KMS-11 (cell line): ENCODE data around the gene ZNF227.
"Not testable (repeated sequence)": the region's sequence is repeated elsewhere in the genome, so short reads cannot be mapped to it uniquely, and the experiment has no call there.

Experiments
- H2AFZ ChIP-seq: fragments of 200-600 bp; sonication (generic); 2 replicates; pipeline ENCODE4 v1.6.1; 2016; ENCODE audit warnings: antibody characterized with exemption, mixed run types, low read depth
- H3K27ac ChIP-seq: fragments of 200-600 bp; sonication (generic); 2 replicates; pipeline ENCODE4 v1.6.1; 2016; ENCODE audit warnings: mild to moderate bottlenecking, mixed run types
- H3K27me3 ChIP-seq: fragments of 200-600 bp; sonication (generic); 2 replicates; pipeline ENCODE4 v1.6.1; 2017; ENCODE audit warnings: mild to moderate bottlenecking, low read depth, mixed run types, moderate library complexity; ENCODE audit not compliant: insufficient read depth
- H3K36me3 ChIP-seq: fragments of 200-600 bp; sonication (generic); 2 replicates; pipeline ENCODE4 v1.6.1; 2017; ENCODE audit warnings: mild to moderate bottlenecking, mixed run types; ENCODE audit not compliant: insufficient read depth
- H3K4me1 ChIP-seq: fragments of 200-600 bp; sonication (generic); 2 replicates; pipeline ENCODE4 v1.6.1; 2016; ENCODE audit warnings: mild to moderate bottlenecking, low read depth, mixed run types; ENCODE audit not compliant: poor library complexity, severe bottlenecking
- H3K4me2 ChIP-seq: fragments of 200-600 bp; sonication (generic); 2 replicates; pipeline ENCODE4 v1.7.0; 2016; ENCODE audit warnings: mild to moderate bottlenecking, mixed run types
- H3K4me3 ChIP-seq: fragments of 200-600 bp; sonication (generic); IDR thresholded peaks from 2 replicates; pipeline ENCODE4 v1.6.1; 2017; ENCODE audit warnings: low read depth, low read length, mixed read lengths; ENCODE audit not compliant: insufficient read depth
- H3K79me2 ChIP-seq: fragments of 200-600 bp; sonication (generic); 2 replicates; pipeline ENCODE4 v1.6.1; 2016; ENCODE audit warnings: low read depth, mixed run types; ENCODE audit not compliant: insufficient read depth
- H3K9ac ChIP-seq: fragments of 200-600 bp; sonication (generic); 2 replicates; pipeline ENCODE4 v1.6.1; 2016; ENCODE audit warnings: mild to moderate bottlenecking, mixed run types
- H4K20me1 ChIP-seq: fragments of 200-600 bp; sonication (generic); 2 replicates; pipeline ENCODE4 v1.6.1; 2016; ENCODE audit warnings: mild to moderate bottlenecking, mixed run types; ENCODE audit not compliant: insufficient read depth
- CTCF ChIP-seq: fragments of 200-600 bp; sonication (generic); conservative IDR thresholded peaks from 2 replicates; pipeline ENCODE4 v1.6.1; 2017; ENCODE audit warnings: low read depth, mild to moderate bottlenecking, antibody characterized with exemption, low read length, moderate library complexity, mixed read lengths

The ZNF227 gene

GRCh38 chr19:44212250-44212865 lies at the start of gene ZNF227:
ZNF227 (plus strand) TSS chr19:44212532; CDS start chr19:44217793, 5,261 bp downstream.
- Histone ChIP-seq H3K27ac (peak within 1 kb of the TSS; percentile 57), H4K20me1 (no peaks in the 10 kb centered on the region), H3K4me3 (no peak within 1 kb of the TSS), H3K4me1 (peaks cover 10% of the 10 kb centered on the region), H3K9ac (peak within 1 kb of the TSS; percentile 77), H2AFZ (peak within 1 kb of the TSS; percentile 98), H3K27me3 (no peaks in the 10 kb centered on the region), H3K4me2 (peak within 1 kb of the TSS; percentile 73), H3K36me3 (peaks cover 9% of the 10 kb centered on the region), H3K79me2 (peaks cover 18% of the 10 kb centered on the region; the same call in 1 of the 2 replicates)
- no peak for TF ChIP-seq CTCF

GRCh38 chr19:44163789-44164188 lies 48.5 kb upstream of the ZNF227 start:
- Histone ChIP-seq H2AFZ (peak overlapping the region; percentile 89; the same call in 1 of the 2 replicates), H3K36me3 (peaks cover 10% of the 10 kb centered on the region; the same call in 1 of the 2 replicates), H3K79me2 (no peaks in the 10 kb centered on the region), H3K27me3 (no peaks in the 10 kb centered on the region), H3K9ac (no peak overlapping the region), H3K4me2 (no peak overlapping the region), H3K27ac (no peak overlapping the region), H3K4me1 (peaks cover 10% of the 10 kb centered on the region), H3K4me3 (no peak overlapping the region), H4K20me1 (no peaks in the 10 kb centered on the region)
- TF ChIP-seq CTCF, result no peak

- Histone ChIP-seq H3K27me3 (no peaks in the 10 kb centered on the region), H3K4me1 (peaks cover 10% of the 10 kb centered on the region), H4K20me1 (no peaks in the 10 kb centered on the region), H3K36me3 (peaks cover 10% of the 10 kb centered on the region; the same call in 1 of the 2 replicates), H3K27ac (no peak overlapping the region), H3K9ac (no peak overlapping the region), H3K4me3 (no peak overlapping the region), H2AFZ (peak overlapping the region; percentile 89), H3K79me2 (no peaks in the 10 kb centered on the region), H3K4me2 (peak overlapping the region; percentile 36; the same call in 1 of the 2 replicates)
- no peak for TF ChIP-seq CTCF
These were observed 48.0 kb upstream of the ZNF227 start for GRCh38 chr19:44164327-44164672.

- no peak within 1 kb of the TSS for H3K4me3 ChIP-seq
- H4K20me1 ChIP-seq, result no peaks in the 10 kb centered on the region
These were observed 47.4 kb upstream of the ZNF227 start, which contains the start of gene ZNF226 for GRCh38 chr19:44164673-44165512. ZNF226 (plus strand) TSS chr19:44165100; CDS start chr19:44170081, 4,981 bp downstream.

GRCh38 chr19:44170660-44171059 lies 41.7 kb upstream of the ZNF227 start:
- peaks cover 36% of the 10 kb centered on the region; the same call in 1 of the 2 replicates for H3K36me3 ChIP-seq
- H2AFZ ChIP-seq, result not testable (repeated sequence)

More at GRCh38 chr19:44164673-44165512, 47.4 kb upstream of the ZNF227 start, which contains the start of gene ZNF226:
- H3K79me2 ChIP-seq, result no peaks in the 10 kb centered on the region
- no peak for TF ChIP-seq CTCF
- peaks cover 10% of the 10 kb centered on the region for H3K4me1 ChIP-seq
- no peaks in the 10 kb centered on the region for H3K27me3 ChIP-seq
- H3K36me3 ChIP-seq, result peaks cover 10% of the 10 kb centered on the region; the same call in 1 of the 2 replicates
- H3K4me2 ChIP-seq, result peak within 1 kb of the TSS; percentile 77
- peak within 1 kb of the TSS; percentile 89 for H2AFZ ChIP-seq
- peak within 1 kb of the TSS; percentile 16; the same call in 1 of the 2 replicates for H3K27ac ChIP-seq
- H3K9ac ChIP-seq, result peak within 1 kb of the TSS; percentile 38; the same call in 1 of the 2 replicates

More at GRCh38 chr19:44170660-44171059, 41.7 kb upstream of the ZNF227 start:
- not testable (repeated sequence) for H3K79me2 ChIP-seq, H3K4me3 ChIP-seq, H3K4me2 ChIP-seq, H3K27me3 ChIP-seq, H3K27ac ChIP-seq, H4K20me1 ChIP-seq, H3K4me1 ChIP-seq, H3K9ac ChIP-seq
